Uterus (tissue), 2 donors: ENCODE data around the gene ADGRD1.

ENCODE experiments used
- POLR2A ChIP-seq, 2 donors: fragments of 450-650 bp; IDR thresholded peaks; one replicate each; pipeline ENCODE4 v1.6.1; 2016; ENCODE audit warnings: antibody characterized with exemption in 2 of 2, mild to moderate bottlenecking in 1 of 2, moderate library complexity in 1 of 2
- TF ChIP-seq, protein P1 (sequence below), 4 experiments: fragments of 200-600 bp in 2 of 4; fragments of 450-650 bp in 2 of 4; sonication (generic) in 2 of 4; IDR thresholded peaks; one replicate each; pipeline ENCODE4 v1.5.1; 2016 to 2019; ENCODE audit warnings: antibody characterized with exemption in 4 of 4, mild to moderate bottlenecking in 2 of 4, moderate library complexity in 1 of 4

GRCh38 chr12:131055093-131055465, 101.4 kb downstream of the ADGRD1 start:
- TF ChIP-seq, protein P1, sequence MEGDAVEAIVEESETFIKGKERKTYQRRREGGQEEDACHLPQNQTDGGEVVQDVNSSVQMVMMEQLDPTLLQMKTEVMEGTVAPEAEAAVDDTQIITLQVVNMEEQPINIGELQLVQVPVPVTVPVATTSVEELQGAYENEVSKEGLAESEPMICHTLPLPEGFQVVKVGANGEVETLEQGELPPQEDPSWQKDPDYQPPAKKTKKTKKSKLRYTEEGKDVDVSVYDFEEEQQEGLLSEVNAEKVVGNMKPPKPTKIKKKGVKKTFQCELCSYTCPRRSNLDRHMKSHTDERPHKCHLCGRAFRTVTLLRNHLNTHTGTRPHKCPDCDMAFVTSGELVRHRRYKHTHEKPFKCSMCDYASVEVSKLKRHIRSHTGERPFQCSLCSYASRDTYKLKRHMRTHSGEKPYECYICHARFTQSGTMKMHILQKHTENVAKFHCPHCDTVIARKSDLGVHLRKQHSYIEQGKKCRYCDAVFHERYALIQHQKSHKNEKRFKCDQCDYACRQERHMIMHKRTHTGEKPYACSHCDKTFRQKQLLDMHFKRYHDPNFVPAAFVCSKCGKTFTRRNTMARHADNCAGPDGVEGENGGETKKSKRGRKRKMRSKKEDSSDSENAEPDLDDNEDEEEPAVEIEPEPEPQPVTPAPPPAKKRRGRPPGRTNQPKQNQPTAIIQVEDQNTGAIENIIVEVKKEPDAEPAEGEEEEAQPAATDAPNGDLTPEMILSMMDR (IDR thresholded peaks at IDR 0.05), result no peak
- TF ChIP-seq POLR2A (IDR thresholded peaks at IDR 0.05), result no peak
